Endothelial cell of umbilical vein (primary cell): ENCODE results near the gene FNBP1. TPM values are rescaled to one million over a fixed set of nuclear protein-coding genes. Genes with fewer than 3 reads are reported as not detected.

Source experiments
- BruUV-seq: library from RNA; stranded (reverse); fragments of 400-500 nt; replicated peaks from 2 replicates; lab custom pipeline; 2021; lab: Mats Ljungman, UMichigan
- CTCF ChIA-PET: fragments of 300-600, 350-600 bp; sonication (Branson Sonifier 250); formaldehyde crosslinking; loops from one replicate; lab custom pipeline; 2021; ENCODE audit warnings: antibody characterized with exemption, inconsistent platforms; lab: Charles Lee
- POLR2A ChIA-PET: fragments of 300-600, 350-600 bp; sonication (Branson Sonifier 250); formaldehyde crosslinking; loops from one replicate; lab custom pipeline; 2021; ENCODE audit warnings: antibody characterized with exemption, inconsistent platforms; lab: Charles Lee
- DNase-seq: peaks from one replicate; pipeline ENCODE4 v3.0.0-alpha.2; 2011; ENCODE audit warnings: low read depth, low spot score
- FAIRE-seq: peaks from 2 replicates; lab custom pipeline; 2011; peaks lifted over from hg19 to GRCh38; lab: Jason Lieb, UNC
- H2AFZ ChIP-seq: 2 replicates; pipeline ENCODE4 v1.6.0; 2012; ENCODE audit warnings: low read depth, low read length, control low read depth, inconsistent platforms
- H3K27ac ChIP-seq: 2 replicates; pipeline ENCODE4 v1.5.1; 2011; ENCODE audit warnings: low read depth, mild to moderate bottlenecking, control low read depth, low read length, moderate library complexity; ENCODE audit not compliant: insufficient read depth
- H3K27me3 ChIP-seq, 2 experiments: 2 replicates each; pipeline versions ENCODE4 v1.6.0 to v1.6.1; 2011; ENCODE audit warnings: low read length in 2 of 2, mixed read lengths in 1 of 2; ENCODE audit not compliant: control insufficient read depth in 2 of 2, insufficient read depth in 2 of 2
- H3K36me3 ChIP-seq, 2 experiments: 2 replicates in 1 of 2; 3 replicates in 1 of 2; pipeline ENCODE4 v1.5.1; 2011; ENCODE audit warnings: low read length in 2 of 2, mild to moderate bottlenecking in 1 of 2, moderate library complexity in 1 of 2; ENCODE audit not compliant: control insufficient read depth in 2 of 2, insufficient read depth in 2 of 2; ENCODE audit errors: extremely low read depth in 1 of 2
- H3K4me1 ChIP-seq: 3 replicates; pipeline ENCODE4 v1.5.1; 2011; ENCODE audit warnings: mild to moderate bottlenecking, low read length; ENCODE audit not compliant: control insufficient read depth, insufficient read depth; ENCODE audit errors: extremely low read depth
- H3K4me2 ChIP-seq: 2 replicates; pipeline ENCODE4 v1.6.1; 2011; ENCODE audit warnings: low read length, control low read depth, mixed read lengths; ENCODE audit not compliant: insufficient read depth
- H3K4me3 ChIP-seq, 3 experiments: fragments of 200-600 bp in 1 of 3; sonication (generic), shearing (Covaris generic) in 1 of 3; replicated peaks in 1 of 3; 2 replicates each; pipeline ENCODE4 v1.5.1; 2011 to 2016; ENCODE audit warnings: control low read depth in 3 of 3, low read length in 3 of 3, mild to moderate bottlenecking in 2 of 3, inconsistent platforms in 1 of 3, low read depth in 1 of 3, moderate library complexity in 1 of 3; ENCODE audit not compliant: insufficient read depth in 1 of 3
- H3K79me2 ChIP-seq: 2 replicates; pipeline ENCODE4 v1.6.0; 2012; ENCODE audit warnings: low read length, inconsistent platforms; ENCODE audit not compliant: control insufficient read depth, insufficient read depth
- H3K9ac ChIP-seq: replicated peaks from 2 replicates; pipeline ENCODE3; 2011; ENCODE audit warnings: low read length, control low read depth; ENCODE audit not compliant: insufficient read depth; ENCODE audit errors: extremely low read depth
- H3K9me1 ChIP-seq: replicated peaks from 3 replicates; pipeline ENCODE4 v1.6.0; 2011; ENCODE audit warnings: mild to moderate bottlenecking, low read length; ENCODE audit not compliant: control insufficient read depth, insufficient read depth; ENCODE audit errors: extremely low read depth
- H3K9me3 ChIP-seq: replicated peaks from 2 replicates; pipeline ENCODE4 v1.5.1; 2012; ENCODE audit warnings: low read length, inconsistent platforms; ENCODE audit not compliant: control insufficient read depth, insufficient read depth
- H4K20me1 ChIP-seq: replicated peaks from 2 replicates; pipeline ENCODE3; 2011; ENCODE audit warnings: mild to moderate bottlenecking, low read length; ENCODE audit not compliant: control insufficient read depth, insufficient read depth; ENCODE audit errors: extremely low read depth
- EZH2 ChIP-seq: IDR thresholded peaks from 2 replicates; pipeline ENCODE4 v1.6.1; 2012; ENCODE audit warnings: borderline replicate concordance, low read depth, mild to moderate bottlenecking, moderate library complexity, low read length, inconsistent platforms; ENCODE audit not compliant: severe bottlenecking
- FOS ChIP-seq: IDR thresholded peaks from 2 replicates; pipeline ENCODE4 v1.6.1; 2011; ENCODE audit warnings: mild to moderate bottlenecking, low read length, moderate library complexity, borderline replicate concordance; ENCODE audit not compliant: insufficient read depth
- GATA2 ChIP-seq: IDR thresholded peaks from 2 replicates; pipeline ENCODE4 v1.7.0; 2011; ENCODE audit warnings: low read depth, mild to moderate bottlenecking, moderate library complexity, mixed read lengths, low read length; ENCODE audit not compliant: insufficient read length, insufficient read depth
- JUN ChIP-seq: IDR thresholded peaks from 2 replicates; pipeline ENCODE4 v1.6.1; 2011; ENCODE audit warnings: borderline replicate concordance, low read depth; ENCODE audit not compliant: insufficient read length, insufficient read depth
- MYC ChIP-seq: IDR thresholded peaks from one replicate; pipeline ENCODE4 v1.6.1; 2011; ENCODE audit warnings: mild to moderate bottlenecking, low read depth, low read length
- POLR2A ChIP-seq: IDR thresholded peaks from 2 replicates; pipeline ENCODE4 v1.6.1; 2012; ENCODE audit warnings: low read depth, mild to moderate bottlenecking, control low read depth, low read length
- POLR2AphosphoS5 ChIP-seq: IDR thresholded peaks from 2 replicates; pipeline ENCODE4 v1.6.1; 2012; ENCODE audit warnings: low read depth, mild to moderate bottlenecking, control low read depth, low read length, moderate library complexity; ENCODE audit not compliant: insufficient read depth
- dilution Hi-C: fragments of 300-500 bp; cut with MboI; formaldehyde crosslinking; loops from one replicate; pipeline ENCODE4 v1.15.0; 2019; ENCODE audit warnings: low sequenced_read_pairs; ENCODE audit not compliant: extremely low pct_ligation_motif_present
- intact Hi-C: fragments of 100-400 bp; cut with micrococcal nuclease; formaldehyde crosslinking; loops from one replicate; pipeline ENCODE4 v1.10.0; 2022
- polyA plus RNA-seq, 4 experiments: library from polyadenylated mRNA; depleted of rRNA in 3 of 4; stranded (reverse) in 3 of 4; unstranded in 1 of 4; fragments of >200 nt; gene quantifications; 2 replicates each; pipeline versions ENCODE4 v1.2.1 to v1.2.3, GENCODE V29; 2011 to 2012; ENCODE audit warnings: missing spikeins in 1 of 4
- total RNA-seq: library from RNA; stranded (reverse); gene quantifications from 2 replicates; pipeline ENCODE4 v1.2.3, GENCODE V29; 2021
- TF ChIP-seq, protein P1 (sequence below): IDR thresholded peaks from 2 replicates; pipeline ENCODE4 v1.6.1; 2011; ENCODE audit not compliant: insufficient read depth, insufficient read length
- TF ChIP-seq, protein P2 (sequence below), 2 donors: IDR thresholded peaks; 1 replicate in 1 of 2; 2 replicates in 1 of 2; pipeline ENCODE4 v1.5.1; 2011; ENCODE audit warnings: low read length in 2 of 2, mild to moderate bottlenecking in 2 of 2, moderate library complexity in 2 of 2, control low read depth in 1 of 2, inconsistent platforms in 1 of 2, low read depth in 1 of 2; ENCODE audit not compliant: insufficient read depth in 1 of 2; ENCODE audit errors: extremely low read depth in 1 of 2

Gene FNBP1
- total and polyA plus RNA-seq, 2 donors (not counting 3 experiments of a cell fraction or from before 2014, with no cell fraction given): 10.9 to 43.9 TPM

DNA sequence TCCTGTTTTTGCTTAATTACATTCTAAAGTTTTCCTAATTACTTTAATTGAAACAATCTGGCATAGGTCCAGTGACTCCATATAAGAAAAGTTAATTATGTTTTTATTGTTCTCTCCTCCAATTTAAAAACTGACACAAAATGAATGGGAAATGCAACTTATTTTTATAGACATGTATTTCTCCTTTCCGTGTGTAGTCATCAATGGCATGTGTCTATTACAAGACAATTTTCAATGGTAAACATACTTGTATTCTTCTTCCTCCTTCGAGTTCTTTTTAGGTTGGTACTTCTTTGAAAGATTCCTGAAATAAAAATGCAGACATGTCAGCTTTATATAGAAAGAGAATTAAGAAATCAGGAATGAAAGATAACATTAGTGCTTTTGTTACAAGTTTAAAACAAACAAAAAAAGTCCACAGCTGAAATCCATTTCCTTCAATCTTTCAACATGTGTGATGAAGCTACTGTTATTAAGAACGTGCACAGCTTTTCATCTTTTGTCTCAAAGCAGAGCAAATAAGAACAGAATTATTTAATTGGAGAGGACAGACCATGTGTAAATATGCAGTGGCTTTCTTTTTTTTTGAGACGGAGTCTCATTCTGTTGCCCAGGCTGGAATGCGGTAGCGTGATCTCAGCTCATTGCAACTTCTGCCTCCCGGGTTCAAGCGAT lies 63.8 kb downstream of the FNBP1 start:
- H4K20me1 ChIP-seq: no peaks in the 10 kb centered on the region
- TF ChIP-seq, protein P1, sequence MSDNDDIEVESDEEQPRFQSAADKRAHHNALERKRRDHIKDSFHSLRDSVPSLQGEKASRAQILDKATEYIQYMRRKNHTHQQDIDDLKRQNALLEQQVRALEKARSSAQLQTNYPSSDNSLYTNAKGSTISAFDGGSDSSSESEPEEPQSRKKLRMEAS: no peak
- TF ChIP-seq, protein P2, sequence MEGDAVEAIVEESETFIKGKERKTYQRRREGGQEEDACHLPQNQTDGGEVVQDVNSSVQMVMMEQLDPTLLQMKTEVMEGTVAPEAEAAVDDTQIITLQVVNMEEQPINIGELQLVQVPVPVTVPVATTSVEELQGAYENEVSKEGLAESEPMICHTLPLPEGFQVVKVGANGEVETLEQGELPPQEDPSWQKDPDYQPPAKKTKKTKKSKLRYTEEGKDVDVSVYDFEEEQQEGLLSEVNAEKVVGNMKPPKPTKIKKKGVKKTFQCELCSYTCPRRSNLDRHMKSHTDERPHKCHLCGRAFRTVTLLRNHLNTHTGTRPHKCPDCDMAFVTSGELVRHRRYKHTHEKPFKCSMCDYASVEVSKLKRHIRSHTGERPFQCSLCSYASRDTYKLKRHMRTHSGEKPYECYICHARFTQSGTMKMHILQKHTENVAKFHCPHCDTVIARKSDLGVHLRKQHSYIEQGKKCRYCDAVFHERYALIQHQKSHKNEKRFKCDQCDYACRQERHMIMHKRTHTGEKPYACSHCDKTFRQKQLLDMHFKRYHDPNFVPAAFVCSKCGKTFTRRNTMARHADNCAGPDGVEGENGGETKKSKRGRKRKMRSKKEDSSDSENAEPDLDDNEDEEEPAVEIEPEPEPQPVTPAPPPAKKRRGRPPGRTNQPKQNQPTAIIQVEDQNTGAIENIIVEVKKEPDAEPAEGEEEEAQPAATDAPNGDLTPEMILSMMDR (IDR thresholded peaks at IDR 0.05; ENCODE audit: extremely low read depth in 1 of 2, insufficient read depth in 1 of 2, low read depth in 1 of 2, low read length in 2 of 2): no peak
- TF ChIP-seq MYC (no peak), POLR2A (no peak), JUN (no peak), GATA2 (no peak), POLR2AphosphoS5 (no peak), EZH2 (no peak), FOS (no peak)
- H3K9ac ChIP-seq: no peak overlapping the region
- peaks cover 0 to 3% of the 10 kb centered on the region in 2 experiments for H3K36me3 ChIP-seq
- no peaks in the 10 kb centered on the region for H3K27me3 ChIP-seq
- ChIA-PET POLR2A (no interaction called here), CTCF (interaction anchor here (0.6 kb wide), 1 partner anchor 241 kb away, joined by 3 read pairs; no protein-coding TSS in a partner anchor)
- intact Hi-C loops: no loop called here
- dilution Hi-C loops: no loop called here
- peaks cover 9% of the 10 kb centered on the region for H3K4me1 ChIP-seq
- no peak overlapping the region for H3K4me3 ChIP-seq
- H3K4me2 ChIP-seq: no peak overlapping the region
- no peak for FAIRE-seq
- no peaks in the 10 kb centered on the region for H3K9me1 ChIP-seq
- no peak overlapping the region for H3K27ac ChIP-seq
- no TSS peak for BruUV-seq
- no peak overlapping the region for H2AFZ ChIP-seq
- peak; percentile 61 for DNase-seq
- no peaks in the 10 kb centered on the region for H3K79me2 ChIP-seq
- no peaks in the 10 kb centered on the region for H3K9me3 ChIP-seq
